Liver (tissue), 9 donors: Measurements from ENCODE around the gene C12orf75. TPM values are rescaled to one million over a fixed set of nuclear protein-coding genes. Genes with fewer than 3 reads are reported as not detected.
"Not testable (repeated sequence)": the region's sequence is repeated elsewhere in the genome, so short reads cannot be mapped to it uniquely, and the experiment has no call there.

Source experiments
- DNase-seq: peaks from one replicate; pipeline ENCODE4 v3.0.0-alpha.2; 2017; ENCODE audit warnings: low spot score
- H3K27ac ChIP-seq, 2 donors: one replicate each; pipeline ENCODE4 v1.7.0; 2013; ENCODE audit warnings: inconsistent platforms in 2 of 2, low read length in 2 of 2, control low read depth in 1 of 2, low read depth in 1 of 2, mild to moderate bottlenecking in 1 of 2
- H3K27me3 ChIP-seq, 4 donors: one replicate each; pipeline versions ENCODE4 v1.6.1 to v1.7.0; 2013; ENCODE audit warnings: low read length in 3 of 4, inconsistent platforms in 1 of 4, mild to moderate bottlenecking in 1 of 4, moderate library complexity in 1 of 4; ENCODE audit not compliant: control insufficient read depth in 4 of 4, insufficient read depth in 4 of 4
- H3K36me3 ChIP-seq, 4 donors: one replicate each; pipeline versions ENCODE4 v1.6.1 to v1.7.0; 2013; ENCODE audit warnings: low read length in 3 of 4, mild to moderate bottlenecking in 3 of 4, low read depth in 1 of 4, moderate library complexity in 1 of 4; ENCODE audit not compliant: control insufficient read depth in 4 of 4, insufficient read depth in 3 of 4
- H3K4me1 ChIP-seq, 4 donors: one replicate each; pipeline versions ENCODE4 v1.6.1 to v1.7.0; 2013; ENCODE audit warnings: low read length in 3 of 4, mild to moderate bottlenecking in 3 of 4, moderate library complexity in 1 of 4; ENCODE audit not compliant: control insufficient read depth in 4 of 4, insufficient read depth in 4 of 4
- H3K4me3 ChIP-seq, 3 donors: one replicate each; pipeline versions ENCODE4 v1.6.1 to v1.7.0; 2013; ENCODE audit warnings: low read length in 3 of 3, control low read depth in 1 of 3, low read depth in 1 of 3, mild to moderate bottlenecking in 1 of 3
- H3K9ac ChIP-seq, 2 donors: one replicate each; pipeline ENCODE4 v1.7.0; 2013; ENCODE audit warnings: low read length in 2 of 2, mild to moderate bottlenecking in 2 of 2, moderate library complexity in 2 of 2, control low read depth in 1 of 2, low read depth in 1 of 2
- H3K9me3 ChIP-seq, 4 donors: one replicate each; pipeline versions ENCODE4 v1.6.1 to v1.7.0; 2013; ENCODE audit warnings: low read length in 3 of 4; ENCODE audit not compliant: control insufficient read depth in 4 of 4
- EGR1 ChIP-seq, 2 donors: IDR thresholded peaks; 2 replicates each; pipeline ENCODE4 v1.6.1; 2016 to 2018; ENCODE audit warnings: antibody characterized with exemption in 2 of 2, low read depth in 2 of 2
- FOXA1 ChIP-seq: IDR thresholded peaks from 2 replicates; pipeline ENCODE4 v1.6.1; 2016; ENCODE audit warnings: antibody characterized with exemption
- FOXA2 ChIP-seq: IDR thresholded peaks from 2 replicates; pipeline ENCODE4 v1.6.1; 2016; ENCODE audit warnings: antibody characterized with exemption
- GABPA ChIP-seq, 2 donors: IDR thresholded peaks in 1 of 2; conservative IDR thresholded peaks in 1 of 2; 2 replicates each; pipeline ENCODE4 v1.6.1; 2016; ENCODE audit warnings: antibody characterized with exemption in 2 of 2, mild to moderate bottlenecking in 1 of 2, moderate library complexity in 1 of 2
- HNF4A ChIP-seq, 2 donors: conservative IDR thresholded peaks; 2 replicates each; pipeline ENCODE4 v1.6.1; 2016; ENCODE audit warnings: antibody characterized with exemption in 2 of 2, mild to moderate bottlenecking in 2 of 2
- HNF4G ChIP-seq: IDR thresholded peaks from 2 replicates; pipeline ENCODE4 v1.6.1; 2016; ENCODE audit warnings: antibody characterized with exemption
- JUND ChIP-seq, 2 donors: IDR thresholded peaks; 2 replicates each; pipeline ENCODE4 v1.6.1; 2016; ENCODE audit warnings: antibody characterized with exemption in 2 of 2
- NR2F2 ChIP-seq: IDR thresholded peaks from 2 replicates; pipeline ENCODE4 v1.6.1; 2016; ENCODE audit warnings: antibody characterized with exemption
- RAD21 ChIP-seq, 2 donors: IDR thresholded peaks; 2 replicates each; pipeline ENCODE4 v1.6.1; 2016; ENCODE audit warnings: antibody characterized with exemption in 2 of 2, mild to moderate bottlenecking in 2 of 2
- RXRA ChIP-seq, 2 donors: IDR thresholded peaks; 2 replicates each; pipeline ENCODE4 v1.6.1; 2017 to 2018; ENCODE audit warnings: antibody characterized with exemption in 2 of 2, mild to moderate bottlenecking in 1 of 2
- SP1 ChIP-seq: IDR thresholded peaks from 2 replicates; pipeline ENCODE4 v1.6.1; 2018; ENCODE audit warnings: antibody characterized with exemption, mild to moderate bottlenecking
- TAF1 ChIP-seq: conservative IDR thresholded peaks from 2 replicates; pipeline ENCODE4 v1.6.1; 2016; ENCODE audit warnings: antibody characterized with exemption, mild to moderate bottlenecking
- YY1 ChIP-seq: IDR thresholded peaks from 2 replicates; pipeline ENCODE4 v1.6.1; 2016; ENCODE audit warnings: antibody characterized with exemption, mild to moderate bottlenecking
- WGBS: extraction: QIAGEN DNeasy Blood & Tissue Kit; methylation state at CpG from one replicate; pipeline ENCODE4 v1.1.7; 2013; 5-methylcytosine and 5-hydroxymethylcytosine counted together
- polyA plus RNA-seq, 2 donors: library from polyadenylated mRNA; stranded (reverse) in 1 of 2; unstranded in 1 of 2; fragments of 200-250 nt in 1 of 2; fragments of >200 nt in 1 of 2; fragmentation: Nextera tagmentation in 1 of 2; extraction: Ambion mirVana in 1 of 2; gene quantifications; one replicate each; pipeline versions ENCODE4 v1.2.1 to v1.2.3, GENCODE V29; 2013 to 2015
- total RNA-seq, 2 donors: library from RNA; depleted of rRNA; stranded (reverse); fragments of >200 nt; gene quantifications; one replicate each; pipeline ENCODE4 v1.2.3, GENCODE V29; 2014
- TF ChIP-seq, protein P1 (sequence below): fragments of 150-350 bp; IDR thresholded peaks from 2 replicates; pipeline ENCODE4 v1.5.1; 2017; ENCODE audit warnings: improper control_type of control experiment, low read depth, low read length; ENCODE audit not compliant: missing input control
- TF ChIP-seq, protein P2 (sequence below): IDR thresholded peaks from 2 replicates; pipeline ENCODE4 v1.6.1; 2016; ENCODE audit warnings: antibody characterized with exemption
- TF ChIP-seq, protein P3 (sequence below): IDR thresholded peaks from 2 replicates; pipeline ENCODE4 v1.6.1; 2016; ENCODE audit warnings: antibody characterized with exemption
- TF ChIP-seq, protein P4 (sequence below): IDR thresholded peaks from 2 replicates; pipeline ENCODE4 v1.6.1; 2016; ENCODE audit warnings: antibody characterized with exemption, mild to moderate bottlenecking
- TF ChIP-seq, protein P5 (sequence below): IDR thresholded peaks from 2 replicates; pipeline ENCODE4 v1.6.1; 2016; ENCODE audit warnings: antibody characterized with exemption
- donor health status: healthy.
- donor health status: healthy.
- donor health status: healthy.
- donor health status: healthy.
- donor health status: healthy.

Gene C12orf75
- total and polyA plus RNA-seq, 4 donors, result 1.2 to 3.9 (median 2.8) TPM

DNA sequence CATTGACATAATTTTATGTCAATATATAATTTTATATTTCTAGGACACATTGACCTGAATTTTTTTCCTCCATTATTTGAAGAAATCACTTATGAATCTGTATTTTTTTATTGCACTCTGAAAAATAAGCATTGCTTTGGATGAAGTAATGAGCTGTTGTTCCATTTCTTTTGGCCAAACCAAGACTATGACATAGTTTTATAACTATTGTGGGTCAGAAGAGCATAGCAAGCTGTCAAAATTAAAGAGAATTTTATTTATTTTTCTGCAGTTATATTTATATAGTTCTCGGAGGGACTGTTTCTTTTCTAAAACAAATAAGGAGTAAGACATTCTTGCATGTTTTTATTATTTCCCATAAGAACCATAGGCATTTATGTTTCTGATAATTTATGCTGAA lies 8.5 kb downstream of the C12orf75 start:
- H3K9ac ChIP-seq, result no peak overlapping the region
- no peak overlapping the region for H3K27ac ChIP-seq
- TF ChIP-seq EGR1 (IDR thresholded peaks at IDR 0.05; ENCODE audit: low read depth in 2 of 2), result no peak
- TF ChIP-seq RXRA (IDR thresholded peaks at IDR 0.05), result no peak
- TF ChIP-seq SP1, result no peak
- TF ChIP-seq HNF4G, result no peak
- no peak for TF ChIP-seq JUND (IDR thresholded peaks at IDR 0.05)
- TF ChIP-seq, protein P1, sequence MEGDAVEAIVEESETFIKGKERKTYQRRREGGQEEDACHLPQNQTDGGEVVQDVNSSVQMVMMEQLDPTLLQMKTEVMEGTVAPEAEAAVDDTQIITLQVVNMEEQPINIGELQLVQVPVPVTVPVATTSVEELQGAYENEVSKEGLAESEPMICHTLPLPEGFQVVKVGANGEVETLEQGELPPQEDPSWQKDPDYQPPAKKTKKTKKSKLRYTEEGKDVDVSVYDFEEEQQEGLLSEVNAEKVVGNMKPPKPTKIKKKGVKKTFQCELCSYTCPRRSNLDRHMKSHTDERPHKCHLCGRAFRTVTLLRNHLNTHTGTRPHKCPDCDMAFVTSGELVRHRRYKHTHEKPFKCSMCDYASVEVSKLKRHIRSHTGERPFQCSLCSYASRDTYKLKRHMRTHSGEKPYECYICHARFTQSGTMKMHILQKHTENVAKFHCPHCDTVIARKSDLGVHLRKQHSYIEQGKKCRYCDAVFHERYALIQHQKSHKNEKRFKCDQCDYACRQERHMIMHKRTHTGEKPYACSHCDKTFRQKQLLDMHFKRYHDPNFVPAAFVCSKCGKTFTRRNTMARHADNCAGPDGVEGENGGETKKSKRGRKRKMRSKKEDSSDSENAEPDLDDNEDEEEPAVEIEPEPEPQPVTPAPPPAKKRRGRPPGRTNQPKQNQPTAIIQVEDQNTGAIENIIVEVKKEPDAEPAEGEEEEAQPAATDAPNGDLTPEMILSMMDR, result no peak
- TF ChIP-seq TAF1, result no peak
- no peak for DNase-seq
- H3K4me3 ChIP-seq, result no peak overlapping the region
- H3K36me3 ChIP-seq, result no peaks in the 10 kb centered on the region
- H3K9me3 ChIP-seq, result peaks cover 2 to 6% (median 3%) of the 10 kb centered on the region in 4 donors
- H3K27me3 ChIP-seq, result no peaks in the 10 kb centered on the region
- no peaks in the 10 kb centered on the region for H3K4me1 ChIP-seq
- WGBS, result 73% methylated on average over 1 of the region's 1 CpG

DNA sequence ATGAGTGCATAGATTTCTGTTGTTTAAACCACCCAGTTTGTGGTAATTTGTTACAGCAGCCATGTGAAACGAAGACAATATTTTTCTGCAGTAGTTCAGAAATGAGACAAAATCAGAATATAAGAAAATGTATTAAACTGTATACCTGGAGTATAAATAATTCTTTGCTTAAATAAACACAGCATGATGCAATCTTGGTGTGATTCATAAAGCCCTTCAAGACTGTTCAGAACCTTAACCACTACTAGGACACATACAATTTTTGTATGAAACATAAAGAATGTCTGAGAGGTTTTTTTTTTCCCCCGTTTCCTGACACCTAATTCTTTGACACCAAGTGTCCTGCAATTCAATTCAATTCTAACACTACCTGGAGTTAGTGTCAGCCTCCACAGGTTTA lies 10.5 kb downstream of the C12orf75 start:
- 98% methylated on average over 2 of the region's 2 CpGs for WGBS
- no peaks in the 10 kb centered on the region for H3K4me1 ChIP-seq
- H3K27me3 ChIP-seq, result no peaks in the 10 kb centered on the region
- TF ChIP-seq, protein P2, sequence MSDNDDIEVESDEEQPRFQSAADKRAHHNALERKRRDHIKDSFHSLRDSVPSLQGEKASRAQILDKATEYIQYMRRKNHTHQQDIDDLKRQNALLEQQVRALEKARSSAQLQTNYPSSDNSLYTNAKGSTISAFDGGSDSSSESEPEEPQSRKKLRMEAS, result no peak
- TF ChIP-seq, protein P3, sequence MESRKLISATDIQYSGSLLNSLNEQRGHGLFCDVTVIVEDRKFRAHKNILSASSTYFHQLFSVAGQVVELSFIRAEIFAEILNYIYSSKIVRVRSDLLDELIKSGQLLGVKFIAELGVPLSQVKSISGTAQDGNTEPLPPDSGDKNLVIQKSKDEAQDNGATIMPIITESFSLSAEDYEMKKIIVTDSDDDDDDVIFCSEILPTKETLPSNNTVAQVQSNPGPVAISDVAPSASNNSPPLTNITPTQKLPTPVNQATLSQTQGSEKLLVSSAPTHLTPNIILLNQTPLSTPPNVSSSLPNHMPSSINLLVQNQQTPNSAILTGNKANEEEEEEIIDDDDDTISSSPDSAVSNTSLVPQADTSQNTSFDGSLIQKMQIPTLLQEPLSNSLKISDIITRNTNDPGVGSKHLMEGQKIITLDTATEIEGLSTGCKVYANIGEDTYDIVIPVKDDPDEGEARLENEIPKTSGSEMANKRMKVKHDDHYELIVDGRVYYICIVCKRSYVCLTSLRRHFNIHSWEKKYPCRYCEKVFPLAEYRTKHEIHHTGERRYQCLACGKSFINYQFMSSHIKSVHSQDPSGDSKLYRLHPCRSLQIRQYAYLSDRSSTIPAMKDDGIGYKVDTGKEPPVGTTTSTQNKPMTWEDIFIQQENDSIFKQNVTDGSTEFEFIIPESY, result no peak
- TF ChIP-seq, protein P4, sequence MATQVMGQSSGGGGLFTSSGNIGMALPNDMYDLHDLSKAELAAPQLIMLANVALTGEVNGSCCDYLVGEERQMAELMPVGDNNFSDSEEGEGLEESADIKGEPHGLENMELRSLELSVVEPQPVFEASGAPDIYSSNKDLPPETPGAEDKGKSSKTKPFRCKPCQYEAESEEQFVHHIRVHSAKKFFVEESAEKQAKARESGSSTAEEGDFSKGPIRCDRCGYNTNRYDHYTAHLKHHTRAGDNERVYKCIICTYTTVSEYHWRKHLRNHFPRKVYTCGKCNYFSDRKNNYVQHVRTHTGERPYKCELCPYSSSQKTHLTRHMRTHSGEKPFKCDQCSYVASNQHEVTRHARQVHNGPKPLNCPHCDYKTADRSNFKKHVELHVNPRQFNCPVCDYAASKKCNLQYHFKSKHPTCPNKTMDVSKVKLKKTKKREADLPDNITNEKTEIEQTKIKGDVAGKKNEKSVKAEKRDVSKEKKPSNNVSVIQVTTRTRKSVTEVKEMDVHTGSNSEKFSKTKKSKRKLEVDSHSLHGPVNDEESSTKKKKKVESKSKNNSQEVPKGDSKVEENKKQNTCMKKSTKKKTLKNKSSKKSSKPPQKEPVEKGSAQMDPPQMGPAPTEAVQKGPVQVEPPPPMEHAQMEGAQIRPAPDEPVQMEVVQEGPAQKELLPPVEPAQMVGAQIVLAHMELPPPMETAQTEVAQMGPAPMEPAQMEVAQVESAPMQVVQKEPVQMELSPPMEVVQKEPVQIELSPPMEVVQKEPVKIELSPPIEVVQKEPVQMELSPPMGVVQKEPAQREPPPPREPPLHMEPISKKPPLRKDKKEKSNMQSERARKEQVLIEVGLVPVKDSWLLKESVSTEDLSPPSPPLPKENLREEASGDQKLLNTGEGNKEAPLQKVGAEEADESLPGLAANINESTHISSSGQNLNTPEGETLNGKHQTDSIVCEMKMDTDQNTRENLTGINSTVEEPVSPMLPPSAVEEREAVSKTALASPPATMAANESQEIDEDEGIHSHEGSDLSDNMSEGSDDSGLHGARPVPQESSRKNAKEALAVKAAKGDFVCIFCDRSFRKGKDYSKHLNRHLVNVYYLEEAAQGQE, result no peak
- TF ChIP-seq TAF1 (no peak), YY1 (no peak), EGR1 (IDR thresholded peaks at IDR 0.05; ENCODE audit: low read depth in 2 of 2) (no peak), NR2F2 (no peak), FOXA1 (no peak), HNF4A (conservative IDR thresholded peaks at IDR 0.05) (no peak), RAD21 (IDR thresholded peaks at IDR 0.05) (no peak), FOXA2 (no peak), GABPA (IDR thresholded peaks at IDR 0.05 in 1 of 2, conservative IDR thresholded peaks at IDR 0.05 in 1 of 2) (no peak)
- TF ChIP-seq, protein P1, result no peak
- TF ChIP-seq, protein P5, sequence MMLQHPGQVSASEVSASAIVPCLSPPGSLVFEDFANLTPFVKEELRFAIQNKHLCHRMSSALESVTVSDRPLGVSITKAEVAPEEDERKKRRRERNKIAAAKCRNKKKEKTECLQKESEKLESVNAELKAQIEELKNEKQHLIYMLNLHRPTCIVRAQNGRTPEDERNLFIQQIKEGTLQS, result no peak
- H3K27ac ChIP-seq, result no peak overlapping the region
- H3K9me3 ChIP-seq, result peaks cover 2 to 6% (median 3%) of the 10 kb centered on the region in 4 donors
- no peak overlapping the region for H3K9ac ChIP-seq
- DNase-seq, result no peak
- no peaks in the 10 kb centered on the region for H3K36me3 ChIP-seq
- no peak overlapping the region for H3K4me3 ChIP-seq

DNA sequence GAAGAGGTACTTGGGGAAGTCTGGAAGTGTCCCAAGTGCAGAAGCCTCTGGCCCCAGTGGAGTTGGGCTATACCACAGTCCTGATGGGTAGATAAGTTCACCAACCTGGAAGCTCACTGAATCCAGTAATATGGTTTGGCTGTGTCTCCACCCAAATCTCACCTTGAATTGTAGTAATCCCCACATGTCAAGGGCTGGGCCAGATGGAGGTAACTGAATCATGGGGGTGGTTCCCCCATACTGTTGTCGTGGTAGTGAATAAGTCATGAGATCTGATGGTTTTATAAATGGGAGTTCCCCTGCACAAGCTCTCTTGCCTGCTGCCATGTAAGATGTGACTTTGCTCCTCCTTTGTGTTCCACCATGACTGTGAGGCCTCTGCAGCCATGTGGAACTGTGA lies 11.1 kb downstream of the C12orf75 start:
- not testable (repeated sequence) for H3K9me3 ChIP-seq, H3K4me3 ChIP-seq, DNase-seq, H3K27ac ChIP-seq, H3K27me3 ChIP-seq, H3K36me3 ChIP-seq, H3K9ac ChIP-seq, H3K4me1 ChIP-seq
- 93% methylated on average over 1 of the region's 1 CpG for WGBS
